ENCODE measurements around the gene ALB. TPM values are rescaled to one million over a fixed set of nuclear protein-coding genes. Genes with fewer than 3 reads are reported as not detected.
A peak's percentile ranks its signal among the peaks of the same experiment; 100 is the strongest.

ALB gene
- total RNA-seq, 1 donor: not detected

GRCh38 chr4:73391774-73392173 is 12.3 kb upstream of the ALB start:
- Histone ChIP-seq H3K27me3 (ENCODE audit: insufficient read depth, low read length) (no peaks in the 10 kb centered on the region), H3K4me3 (ENCODE audit: insufficient read depth, low read length) (no peak overlapping the region), H3K9me3 (ENCODE audit: low read depth, low read length) (no peaks in the 10 kb centered on the region), H4K20me1 (ENCODE audit: insufficient read depth, low read length) (no peaks in the 10 kb centered on the region), H3K4me2 (ENCODE audit: insufficient read depth, low read length) (no peak overlapping the region), H3K4me1 (ENCODE audit: insufficient read depth, low read length) (no peaks in the 10 kb centered on the region), H2AFZ (ENCODE audit: low read length) (no peak overlapping the region), H3K79me2 (ENCODE audit: insufficient read depth, low read length) (no peaks in the 10 kb centered on the region), H3K27ac (ENCODE audit: low read depth, low read length) (no peak overlapping the region), H3K36me3 (ENCODE audit: insufficient read depth, low read length) (no peaks in the 10 kb centered on the region)
- no peak for TF ChIP-seq CTCF (IDR thresholded peaks at IDR 0.05; ENCODE audit: extremely low read depth, low read depth, low read length)
- no peak for DNase-seq (ENCODE audit: insufficient read length, low spot score, missing footprints)

- H3K4me2 ChIP-seq (ENCODE audit: insufficient read depth, low read length): no peak overlapping the region
- H3K27ac ChIP-seq (ENCODE audit: low read depth, low read length): no peak overlapping the region
- no peak overlapping the region for H3K4me3 ChIP-seq (ENCODE audit: insufficient read depth, low read length)
- no peaks in the 10 kb centered on the region for H3K79me2 ChIP-seq (ENCODE audit: insufficient read depth, low read length)
- no peak overlapping the region for H2AFZ ChIP-seq (ENCODE audit: low read length)
- no peak for DNase-seq (ENCODE audit: insufficient read length, low spot score, missing footprints)
- no peaks in the 10 kb centered on the region for H4K20me1 ChIP-seq (ENCODE audit: insufficient read depth, low read length)
- no peaks in the 10 kb centered on the region for H3K27me3 ChIP-seq (ENCODE audit: insufficient read depth, low read length)
- H3K4me1 ChIP-seq (ENCODE audit: insufficient read depth, low read length): no peaks in the 10 kb centered on the region
- no peaks in the 10 kb centered on the region for H3K9me3 ChIP-seq (ENCODE audit: low read depth, low read length)
- H3K36me3 ChIP-seq (ENCODE audit: insufficient read depth, low read length): no peaks in the 10 kb centered on the region
- TF ChIP-seq CTCF (IDR thresholded peaks at IDR 0.05; ENCODE audit: extremely low read depth, low read depth, low read length): no peak
Observed at GRCh38 chr4:73392936-73393335, 11.2 kb upstream of the ALB start.

GRCh38 chr4:73396304-73396703 is 7.8 kb upstream of the ALB start:
- Histone ChIP-seq H2AFZ (ENCODE audit: low read length) (no peak overlapping the region), H4K20me1 (ENCODE audit: insufficient read depth, low read length) (no peaks in the 10 kb centered on the region), H3K4me2 (ENCODE audit: insufficient read depth, low read length) (no peak overlapping the region), H3K4me3 (ENCODE audit: insufficient read depth, low read length) (no peak overlapping the region), H3K4me1 (ENCODE audit: insufficient read depth, low read length) (no peaks in the 10 kb centered on the region), H3K27ac (ENCODE audit: low read depth, low read length) (no peak overlapping the region), H3K36me3 (ENCODE audit: insufficient read depth, low read length) (no peaks in the 10 kb centered on the region), H3K27me3 (ENCODE audit: insufficient read depth, low read length) (peaks cover 2% of the 10 kb centered on the region), H3K9me3 (ENCODE audit: low read depth, low read length) (no peaks in the 10 kb centered on the region), H3K79me2 (ENCODE audit: insufficient read depth, low read length) (no peaks in the 10 kb centered on the region)
- TF ChIP-seq CTCF (IDR thresholded peaks at IDR 0.05; ENCODE audit: extremely low read depth, low read depth, low read length): no peak
- DNase-seq (ENCODE audit: insufficient read length, low spot score, missing footprints): no peak

GRCh38 chr4:73396993-73397972 is 6.8 kb upstream of the ALB start:
- Histone ChIP-seq H3K4me1 (ENCODE audit: insufficient read depth, low read length) (no peaks in the 10 kb centered on the region), H3K27me3 (ENCODE audit: insufficient read depth, low read length) (peaks cover 2% of the 10 kb centered on the region), H3K36me3 (ENCODE audit: insufficient read depth, low read length) (no peaks in the 10 kb centered on the region), H3K4me2 (ENCODE audit: insufficient read depth, low read length) (no peak overlapping the region), H2AFZ (ENCODE audit: low read length) (no peak overlapping the region), H3K9me3 (ENCODE audit: low read depth, low read length) (no peaks in the 10 kb centered on the region), H4K20me1 (ENCODE audit: insufficient read depth, low read length) (no peaks in the 10 kb centered on the region), H3K27ac (ENCODE audit: low read depth, low read length) (no peak overlapping the region), H3K79me2 (ENCODE audit: insufficient read depth, low read length) (no peaks in the 10 kb centered on the region), H3K4me3 (ENCODE audit: insufficient read depth, low read length) (no peak overlapping the region)
- TF ChIP-seq CTCF (IDR thresholded peaks at IDR 0.05; ENCODE audit: extremely low read depth, low read depth, low read length): no peak
- DNase-seq (ENCODE audit: insufficient read length, low spot score, missing footprints): peak; percentile 26
